Activated T-helper 9 cell treated with anti-CD3 and anti-CD28 coated beads, Interleukin-2, amount 50 U/mL, for 16 hours (primary cell): Measurements from ENCODE around the gene ZNF552.
"Not testable (repeated sequence)": the region's sequence is repeated elsewhere in the genome, so short reads cannot be mapped to it uniquely, and the experiment has no call there.

ENCODE experiments used
- DNase-seq: peaks from one replicate; pipeline ENCODE4 v3.0.0-alpha.2; 2020; ENCODE audit warnings: low read depth

The ZNF552 gene

DNA sequence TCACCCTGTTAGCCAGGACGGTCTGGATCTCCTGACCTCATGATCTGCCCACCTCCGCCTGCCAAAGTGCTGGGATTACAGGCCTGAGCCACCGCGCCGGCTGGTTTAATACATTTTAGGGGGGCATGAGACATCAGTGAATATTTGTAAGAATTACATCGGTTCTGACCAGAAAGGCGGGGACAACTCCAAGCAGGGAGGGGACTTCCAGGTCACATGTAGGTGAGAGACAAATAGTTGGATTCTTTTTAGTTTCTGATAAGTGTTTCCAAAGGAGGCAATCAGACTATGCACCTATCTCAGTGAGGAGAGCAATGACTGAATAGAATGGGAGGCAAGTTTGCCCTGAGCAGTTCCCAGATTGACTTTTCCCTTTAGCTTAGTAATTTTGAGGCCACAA, 3.7 kb upstream of the ZNF552 start:
- DNase-seq = no peak

DNA sequence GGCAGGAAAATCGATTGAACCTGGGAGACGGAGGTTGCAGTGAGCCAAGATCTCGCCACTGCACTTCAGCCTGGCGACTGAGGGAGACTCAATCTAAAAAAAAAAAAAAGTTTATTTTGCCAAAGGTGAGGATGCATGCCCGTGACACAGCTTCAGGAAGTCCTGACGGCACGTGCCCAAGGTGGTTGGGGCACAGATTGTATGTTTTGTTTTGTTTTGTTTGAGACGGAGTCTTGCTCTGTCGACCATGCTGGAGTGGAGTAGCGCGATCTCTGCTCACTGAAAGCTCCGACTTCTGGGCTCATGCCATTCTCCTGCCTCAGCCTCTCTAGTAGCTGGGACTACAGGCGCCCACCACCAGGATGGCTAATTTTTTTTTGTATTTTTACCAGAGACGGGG, 3.3 kb upstream of the ZNF552 start:
- no peak for DNase-seq

DNA sequence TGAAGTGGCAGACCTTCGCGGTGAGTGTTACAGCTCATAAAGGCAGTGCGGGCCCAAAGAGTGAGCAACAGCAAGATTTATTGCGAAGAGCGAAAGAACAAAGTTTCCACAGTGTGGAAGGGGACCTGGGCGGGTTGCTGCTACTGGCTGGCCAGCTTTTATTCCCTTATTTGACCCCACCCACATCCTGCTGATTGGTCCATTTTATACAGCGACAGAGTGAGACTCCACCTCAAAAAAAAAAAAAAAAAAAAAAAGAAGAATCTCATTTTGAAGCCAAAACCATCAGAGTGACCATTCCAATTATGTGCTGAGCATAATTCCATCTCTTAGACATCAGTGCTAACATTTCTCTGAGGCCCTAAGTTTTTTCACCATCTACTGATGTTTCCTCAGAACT, 1.9 kb upstream of the ZNF552 start:
- no peak for DNase-seq

DNA sequence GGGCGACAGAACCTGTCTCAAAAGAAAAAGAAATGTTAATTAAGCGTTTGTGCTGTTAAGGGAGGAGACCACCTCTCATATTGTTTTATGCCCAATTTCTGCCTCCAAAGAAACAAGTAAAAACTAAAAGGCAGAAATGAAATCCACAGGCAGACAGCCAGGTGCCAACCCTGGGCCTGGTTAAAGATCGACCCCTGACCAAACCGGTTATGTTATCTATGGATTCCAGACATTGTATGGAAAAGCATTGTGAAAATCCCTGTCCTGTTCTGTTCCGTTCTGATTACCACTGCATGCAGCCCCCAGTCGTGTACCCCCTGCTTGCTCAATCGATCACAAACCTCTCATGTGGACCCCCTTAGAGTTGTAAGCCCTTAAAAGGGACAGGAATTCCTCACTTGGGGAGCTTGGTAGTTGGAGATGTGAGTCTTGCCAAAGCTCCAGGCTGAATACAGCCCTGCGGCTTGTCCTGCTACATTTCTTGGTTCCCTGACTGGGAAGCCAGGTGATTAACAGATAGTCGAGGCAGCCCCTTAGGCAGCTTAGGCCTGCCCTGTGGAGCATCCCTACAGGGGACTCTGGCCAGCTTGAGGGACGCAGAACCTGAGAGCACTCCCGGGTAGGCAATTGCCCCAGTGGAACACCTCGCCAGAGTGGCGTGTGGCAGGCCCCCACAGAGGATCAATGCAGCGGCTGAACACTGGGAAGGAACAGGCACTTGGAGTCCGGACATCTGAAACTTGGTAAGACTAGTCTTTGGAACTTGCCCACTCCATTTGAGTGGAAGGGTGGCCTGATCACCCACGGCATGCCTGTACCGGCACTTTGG, 748 bp upstream of the ZNF552 start:
- DNase-seq = no peak

DNA sequence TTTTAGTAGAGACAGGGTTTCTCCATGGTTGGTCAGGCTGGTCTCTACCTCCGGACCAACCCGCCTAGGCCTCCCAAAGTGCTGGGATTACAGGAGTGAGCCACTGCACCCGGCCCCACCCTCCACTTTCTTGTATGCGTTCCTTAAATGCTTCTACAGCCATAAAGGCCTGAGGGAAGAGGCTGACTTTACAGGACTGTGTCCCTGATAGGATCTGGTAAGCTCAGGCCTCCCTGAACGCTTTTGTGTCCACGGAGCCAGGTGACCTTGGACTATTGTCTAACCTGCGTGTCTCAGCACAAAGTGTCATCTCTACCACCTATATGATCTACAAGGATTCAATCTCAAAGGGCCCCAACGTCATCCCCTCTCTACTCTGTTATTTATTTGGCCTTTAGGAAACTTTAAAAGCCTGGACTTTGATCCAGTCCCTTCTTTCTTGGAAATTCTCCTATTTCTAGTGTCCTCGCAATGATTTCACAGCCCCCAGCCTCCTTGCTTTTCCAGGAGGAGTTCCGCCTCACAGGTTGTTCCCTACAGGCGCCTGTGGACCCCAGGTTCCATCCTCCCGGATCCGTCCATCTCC, 701 bp downstream of the ZNF552 start:
- DNase-seq = no peak

DNA sequence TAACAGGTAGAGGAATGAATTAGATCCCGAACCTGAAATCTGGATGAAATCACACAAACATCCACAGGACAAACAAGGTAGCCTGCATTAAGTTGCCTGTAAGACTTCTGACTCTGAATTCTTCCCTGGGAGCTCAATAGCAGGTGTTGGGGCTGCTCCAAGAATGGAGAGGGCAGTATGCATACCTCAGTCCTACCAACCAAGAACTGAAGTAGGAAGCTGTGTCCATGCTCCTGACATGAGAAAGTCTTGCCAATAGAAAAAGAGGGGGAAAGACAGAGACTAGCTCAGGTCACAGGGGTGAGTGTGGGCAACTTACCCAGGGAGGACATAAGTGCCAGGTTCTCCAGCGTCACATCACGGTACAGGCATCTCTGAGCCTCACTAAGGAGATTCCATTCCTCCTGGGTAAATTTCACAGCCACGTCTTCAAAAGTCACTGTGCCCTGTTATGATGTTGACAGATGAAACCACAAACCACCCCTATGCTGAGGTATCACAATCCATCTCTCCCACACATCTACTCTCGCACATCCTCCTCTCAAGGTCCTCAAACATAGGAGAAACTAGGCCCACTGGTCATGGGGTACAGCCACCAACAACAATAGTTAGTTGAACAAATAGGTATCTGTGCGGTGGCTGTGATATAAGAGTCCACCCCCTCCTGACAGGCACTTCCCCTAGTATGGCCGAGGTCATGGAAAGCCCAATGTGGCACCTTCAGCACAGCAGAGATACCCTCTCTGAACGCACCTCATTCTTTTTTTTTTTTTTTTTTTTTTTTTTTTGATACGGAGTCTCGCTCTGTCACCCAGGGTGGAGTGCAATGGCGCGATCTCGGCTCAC, 1.5 kb downstream of the ZNF552 start:
- not testable (repeated sequence) for DNase-seq

DNA sequence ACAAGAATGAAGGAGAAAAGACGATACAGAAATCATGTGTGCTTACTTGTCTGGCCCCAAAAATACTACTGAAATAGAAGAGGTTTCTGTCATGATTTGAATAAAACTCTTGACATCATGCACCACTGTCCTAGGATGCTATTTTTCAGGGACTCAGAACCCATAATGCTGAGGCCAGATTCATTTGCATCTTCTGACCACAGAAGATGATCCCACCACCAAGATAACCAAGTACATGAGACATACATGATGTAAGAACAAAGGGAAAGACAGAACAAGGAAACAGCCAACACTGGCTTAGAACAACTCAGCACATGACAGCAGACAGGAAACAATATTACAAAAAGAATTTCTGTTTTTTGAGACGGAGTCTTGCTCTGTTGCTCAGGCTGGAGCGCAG, 2.5 kb downstream of the ZNF552 start:
- no peak for DNase-seq

DNA sequence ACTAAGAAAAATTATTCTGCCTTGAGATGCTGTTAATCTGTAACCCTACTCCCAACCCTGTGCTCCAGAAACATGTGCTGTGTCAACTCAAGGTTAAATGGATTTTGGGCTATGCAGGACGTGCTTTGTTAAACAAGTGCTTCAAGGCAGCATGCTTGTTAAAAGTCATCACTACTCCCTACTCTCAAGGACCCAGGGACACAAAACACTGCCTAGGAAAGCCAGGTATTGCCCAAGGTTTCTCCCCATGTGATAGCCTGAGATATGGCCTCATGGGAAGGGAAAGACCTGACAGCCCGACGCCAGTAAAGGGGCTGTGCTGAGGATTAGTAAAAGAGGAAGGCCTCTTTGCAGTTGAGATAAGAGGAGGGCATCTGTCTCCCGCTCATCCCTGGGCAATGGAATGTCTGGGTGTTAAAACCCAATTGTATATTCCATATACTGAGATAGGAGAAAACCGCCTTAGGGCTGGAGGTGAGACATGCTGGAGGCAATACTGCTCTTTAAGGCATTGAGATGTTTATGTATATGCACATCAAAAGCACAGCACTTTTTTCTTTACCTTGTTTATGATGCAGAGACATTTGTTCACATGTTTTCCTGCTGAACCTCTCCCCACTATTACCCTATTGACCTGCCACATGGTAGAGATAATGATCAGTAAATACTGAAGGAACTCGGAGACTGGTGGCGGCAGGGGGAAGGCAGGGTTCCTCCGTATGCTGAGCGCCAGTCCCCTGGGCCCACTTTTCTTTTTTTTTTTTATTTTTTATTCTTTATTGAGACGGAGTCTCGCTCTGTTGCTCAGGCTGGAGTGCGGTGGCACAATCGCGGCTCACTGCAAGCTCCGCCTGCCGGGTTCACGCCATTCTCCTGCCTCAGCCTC, 4.1 kb downstream of the ZNF552 start:
- DNase-seq = not testable (repeated sequence)

DNA sequence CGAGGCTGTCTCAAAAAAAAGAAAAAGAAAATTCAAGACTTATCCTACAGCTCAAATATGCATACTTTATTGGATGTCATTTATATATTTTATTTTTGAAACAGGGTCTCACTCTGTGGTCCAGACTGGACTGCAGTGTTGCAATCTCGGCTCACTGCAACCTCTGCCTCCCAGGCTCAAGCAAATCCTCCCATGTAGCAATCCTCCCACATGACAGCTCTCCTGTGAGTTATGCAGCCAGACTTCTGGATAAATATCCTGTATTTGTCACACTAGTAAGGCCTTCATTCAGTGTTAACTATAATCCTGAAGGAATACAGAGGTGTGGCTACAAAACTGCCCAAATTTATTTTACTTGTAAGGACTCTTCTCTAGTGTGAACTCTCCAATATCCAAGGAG, 7.2 kb downstream of the ZNF552 start:
- no peak for DNase-seq

DNA sequence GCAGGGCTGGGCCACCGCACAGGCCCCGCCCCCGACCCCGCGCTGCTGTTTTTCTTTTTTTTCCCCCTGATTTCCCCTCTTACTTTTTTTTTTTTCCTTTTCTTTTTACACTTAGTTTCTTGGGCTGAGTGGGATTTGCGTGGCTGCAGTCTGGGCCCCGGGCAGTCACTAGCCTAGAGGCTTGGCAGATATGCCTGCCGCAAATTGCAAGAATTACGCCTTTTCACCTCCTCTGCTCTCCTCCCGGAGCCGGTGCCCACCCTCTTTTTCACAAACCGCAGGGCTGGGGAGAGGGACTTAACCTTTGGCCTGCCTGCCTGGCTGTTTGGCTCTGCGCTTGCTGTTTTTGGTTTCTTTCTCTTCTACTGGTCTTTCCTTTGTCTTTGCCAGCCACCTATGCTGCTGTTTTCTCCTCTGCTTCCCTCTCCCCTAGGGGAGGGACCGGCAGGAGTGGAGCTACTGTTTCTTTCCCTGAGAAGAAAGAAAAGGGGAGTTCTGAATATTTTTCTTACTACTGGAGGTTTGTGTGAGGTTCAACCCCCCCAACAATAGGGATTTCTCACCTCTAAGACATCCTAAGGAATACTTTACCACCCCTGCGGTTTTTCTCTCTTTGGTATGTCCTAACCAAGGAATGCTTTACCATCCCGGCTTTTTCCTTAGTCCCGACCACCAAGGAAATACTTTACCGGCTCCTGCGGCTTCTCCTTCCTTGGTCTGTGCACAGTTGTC, 11.0 kb downstream of the ZNF552 start:
- no peak for DNase-seq

DNA sequence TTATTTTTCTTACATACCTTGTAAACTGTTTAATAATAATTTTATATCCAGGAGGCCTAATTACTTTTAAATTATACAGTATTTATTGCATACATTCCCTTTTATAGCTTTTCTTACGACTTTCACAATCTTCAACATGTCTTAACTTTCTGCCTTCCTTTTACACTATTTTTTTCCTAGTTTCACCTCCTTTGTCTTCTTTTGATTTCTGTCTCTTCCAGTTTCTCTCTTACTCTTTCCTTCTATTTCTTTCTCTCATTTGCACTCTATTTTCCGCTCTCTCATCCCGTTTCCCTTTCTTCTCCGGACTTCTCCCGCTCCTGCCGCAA, 11.5 kb downstream of the ZNF552 start:
- DNase-seq = no peak

DNA sequence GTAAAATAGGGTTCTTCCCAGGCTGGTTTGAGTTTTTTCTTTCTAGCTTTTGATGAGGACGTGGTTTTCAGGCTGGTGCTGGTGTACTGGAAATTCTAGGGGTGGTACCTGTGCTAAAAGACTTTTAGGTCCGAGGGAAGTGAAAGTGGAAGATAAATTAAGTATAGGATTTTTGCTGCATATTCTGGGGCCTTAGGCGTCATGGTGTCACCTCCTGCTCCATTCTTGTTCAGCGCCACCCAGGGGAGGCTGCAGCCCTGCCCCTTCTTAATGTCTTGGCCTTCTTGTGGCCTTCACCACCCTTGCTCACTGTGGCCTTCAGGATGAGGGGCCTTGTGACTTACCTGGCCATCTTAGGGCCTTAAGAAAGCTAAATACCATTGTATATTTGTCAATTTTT, 12.4 kb downstream of the ZNF552 start:
- no peak for DNase-seq

DNA sequence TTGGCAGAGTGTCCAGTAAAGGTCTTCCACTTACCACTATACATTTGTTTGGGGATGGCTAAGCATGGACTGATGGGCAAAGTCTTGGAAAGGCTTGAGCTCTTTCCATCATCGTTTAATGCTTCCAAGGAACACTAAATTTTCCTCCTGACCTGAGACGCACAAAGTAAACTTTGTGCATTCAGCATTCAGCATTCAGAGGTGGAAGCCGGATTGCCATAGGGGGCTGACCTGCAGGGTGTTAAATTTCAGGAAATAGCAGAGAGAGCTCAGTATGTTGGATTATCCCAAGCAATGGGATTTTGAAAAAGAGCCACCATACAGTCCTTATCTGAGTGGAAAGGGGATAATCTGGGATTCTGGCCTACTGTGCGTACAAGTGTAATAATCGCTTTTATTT, 14.0 kb downstream of the ZNF552 start:
- DNase-seq = no peak

DNA sequence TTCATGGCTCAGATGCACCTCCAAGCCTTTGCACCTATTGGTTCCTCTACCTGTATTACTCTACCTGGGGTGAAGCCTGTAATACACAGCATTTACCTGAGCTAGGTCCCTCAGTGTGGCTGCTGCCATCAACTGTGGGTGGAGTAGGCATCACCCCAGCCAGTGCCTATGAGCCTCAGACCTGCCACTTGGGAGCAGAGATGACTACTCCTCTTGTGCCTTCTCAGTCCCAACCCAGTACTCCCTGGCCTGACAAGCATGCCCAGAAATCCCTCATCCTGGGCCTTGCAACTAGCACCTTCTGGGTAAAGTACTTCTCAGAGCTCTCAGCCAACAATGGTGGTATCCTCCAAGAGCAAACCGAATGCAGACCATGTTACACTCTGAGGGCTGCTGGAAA, 18.1 kb downstream of the ZNF552 start:
- not testable (repeated sequence) for DNase-seq

DNA sequence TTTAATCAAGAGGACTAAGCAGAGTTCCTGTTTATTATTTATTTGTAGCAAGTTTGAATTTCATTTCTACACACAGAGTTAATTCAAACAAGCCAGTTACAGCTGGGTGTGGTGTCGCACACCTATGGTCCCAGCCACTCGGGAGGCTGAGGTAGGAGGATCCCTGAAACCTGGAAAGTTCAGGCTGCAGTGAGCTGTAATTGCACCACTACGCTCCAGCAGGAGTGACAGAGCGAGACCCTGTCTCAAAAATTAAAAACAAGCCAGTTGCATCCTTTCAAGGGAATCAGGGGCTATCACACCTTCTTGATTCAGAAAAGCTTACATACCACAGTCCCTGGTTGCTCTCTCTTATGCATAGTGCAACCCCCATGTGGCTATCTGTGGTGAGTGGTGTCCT, 25.4 kb downstream of the ZNF552 start:
- no peak for DNase-seq

DNA sequence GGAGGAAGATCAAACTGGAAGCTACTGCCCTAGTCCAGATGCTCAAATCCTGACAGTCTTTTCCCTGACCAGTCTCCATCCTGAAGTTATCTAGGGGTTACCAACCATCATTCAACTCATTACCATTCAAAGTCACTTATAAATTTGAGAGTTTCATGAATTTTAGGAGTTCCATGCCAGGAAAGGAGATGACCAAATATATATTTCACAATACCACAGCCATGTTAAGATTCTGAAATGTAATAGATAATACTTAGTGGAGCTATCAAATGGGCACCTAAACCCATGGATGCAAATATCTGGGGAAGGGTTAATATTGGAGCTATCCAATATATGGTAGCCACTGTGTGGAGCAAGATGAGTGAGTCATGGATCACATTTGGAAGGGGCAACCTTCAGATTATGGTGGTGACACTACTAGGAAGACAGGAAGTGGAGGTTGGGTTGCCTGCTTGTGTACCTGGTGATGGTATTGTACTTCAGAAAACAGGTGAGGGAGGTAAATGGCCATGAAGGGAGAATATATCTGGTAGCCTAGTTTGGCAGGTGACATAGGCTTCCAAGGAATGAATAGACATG, 26.5 kb downstream of the ZNF552 start:
- no peak for DNase-seq

DNA sequence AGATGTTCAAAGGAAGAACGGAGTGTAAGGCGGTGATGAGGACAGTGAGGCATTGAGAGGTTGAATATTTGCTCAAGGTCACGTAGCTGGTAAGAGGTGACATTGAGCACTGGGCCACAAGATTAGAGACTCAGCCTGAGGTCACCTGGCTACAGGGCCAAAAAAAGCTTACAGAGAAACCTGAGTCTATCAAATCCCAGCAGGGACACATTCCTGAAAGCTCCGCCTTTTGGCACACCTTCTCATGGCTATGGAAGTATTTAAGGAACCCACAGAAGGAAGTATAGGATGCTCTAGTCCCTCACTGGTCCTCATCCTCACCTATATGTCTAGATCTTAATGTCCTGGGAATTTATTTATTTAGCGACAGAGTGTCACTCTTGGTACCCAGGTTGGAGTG, 27.8 kb downstream of the ZNF552 start:
- no peak for DNase-seq

DNA sequence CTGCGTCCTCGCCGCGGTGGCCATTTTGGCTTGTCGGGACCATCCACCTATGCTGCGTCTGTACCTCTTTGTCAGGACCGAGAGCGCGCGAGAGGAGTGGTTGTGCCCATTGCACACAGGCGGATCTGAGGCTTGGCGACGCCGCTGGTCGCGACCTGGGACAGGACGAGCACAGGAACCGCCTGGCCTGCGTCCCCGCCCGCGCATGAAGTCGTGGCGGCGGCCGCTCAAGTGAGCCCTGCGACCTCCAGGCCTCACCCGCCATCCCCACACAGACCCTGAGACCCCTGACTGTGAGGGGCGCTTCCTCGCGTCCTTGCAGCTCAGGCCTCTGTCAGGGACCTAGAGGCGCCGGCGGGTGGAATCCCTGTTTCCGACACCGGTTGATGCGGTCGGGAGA, 28.4 kb downstream of the ZNF552 start:
- no peak for DNase-seq

DNA sequence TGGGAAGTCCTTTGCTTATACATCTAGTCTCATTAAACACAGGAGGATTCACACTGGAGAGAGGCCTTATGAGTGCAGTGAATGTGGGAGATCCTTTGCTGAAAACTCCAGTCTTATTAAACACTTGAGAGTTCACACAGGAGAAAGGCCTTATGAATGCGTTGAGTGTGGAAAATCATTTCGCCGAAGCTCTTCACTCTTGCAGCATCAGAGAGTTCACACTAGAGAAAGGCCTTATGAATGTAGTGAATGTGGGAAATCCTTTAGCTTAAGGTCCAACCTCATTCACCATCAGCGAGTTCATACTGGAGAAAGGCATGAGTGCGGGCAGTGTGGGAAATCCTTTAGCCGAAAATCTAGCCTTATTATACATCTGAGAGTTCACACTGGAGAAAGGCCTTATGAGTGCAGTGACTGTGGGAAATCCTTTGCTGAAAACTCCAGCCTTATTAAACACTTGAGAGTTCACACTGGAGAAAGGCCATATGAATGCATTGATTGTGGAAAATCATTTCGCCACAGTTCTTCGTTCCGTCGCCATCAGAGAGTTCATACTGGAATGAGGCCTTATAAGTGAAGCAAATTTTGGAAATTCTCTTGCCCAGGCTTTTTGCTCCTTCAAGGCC, 35.4 kb downstream of the ZNF552 start:
- no peak for DNase-seq

DNA sequence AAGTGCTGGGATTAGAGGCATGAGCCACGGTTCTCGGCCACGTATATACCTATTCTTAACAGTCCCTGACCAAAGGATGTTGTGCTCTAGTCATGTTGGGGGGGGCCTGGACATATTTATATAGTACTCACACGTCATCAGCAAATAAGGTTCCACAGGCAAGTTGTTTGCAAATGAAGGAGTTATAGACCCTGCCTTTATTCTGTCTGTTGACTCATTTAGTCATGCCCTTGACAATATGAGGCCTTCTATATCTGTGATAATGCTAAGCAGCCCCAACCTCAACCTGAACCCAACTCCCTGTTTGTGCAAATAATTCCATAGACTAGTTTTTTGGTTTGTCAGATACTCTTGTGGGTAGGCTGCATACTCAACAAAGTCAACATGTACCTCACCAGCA, 36.4 kb downstream of the ZNF552 start:
- DNase-seq = no peak
